Measurements from ENCODE around the gene PIK3CB.
"Not testable (repeated sequence)": the region's sequence is repeated elsewhere in the genome, so short reads cannot be mapped to it uniquely, and the experiment has no call there.

Gene PIK3CB

GRCh38 chr3:138846262-138846791, 11.6 kb upstream of the PIK3CB start:
- no peak for DNase-seq

GRCh38 chr3:138845771-138846173, 11.0 kb upstream of the PIK3CB start:
- no peak for DNase-seq

- no peak for DNase-seq
These were observed 10.5 kb upstream of the PIK3CB start for GRCh38 chr3:138845181-138845601.

- no peak for DNase-seq
These were observed 7.9 kb upstream of the PIK3CB start for GRCh38 chr3:138842483-138843188.

GRCh38 chr3:138838385-138838784, 3.7 kb upstream of the PIK3CB start:
- DNase-seq = not testable (repeated sequence)

GRCh38 chr3:138835846-138836245, 1.1 kb upstream of the PIK3CB start:
- DNase-seq = not testable (repeated sequence)

- no peak for DNase-seq
These were observed 649 bp upstream of the PIK3CB start for GRCh38 chr3:138835397-138835757.

GRCh38 chr3:138833899-138834595, 681 bp downstream of the PIK3CB start:
- no peak for DNase-seq

- DNase-seq = not testable (repeated sequence)
These were observed 2.2 kb downstream of the PIK3CB start for GRCh38 chr3:138832473-138833057.

- no peak for DNase-seq
These were observed 4.7 kb downstream of the PIK3CB start for GRCh38 chr3:138829886-138830510.

- DNase-seq = no peak
These were observed 5.6 kb downstream of the PIK3CB start for GRCh38 chr3:138829097-138829496.

- DNase-seq = no peak
These were observed 7.5 kb downstream of the PIK3CB start for GRCh38 chr3:138827222-138827621.

- DNase-seq = no peak
These were observed 9.4 kb downstream of the PIK3CB start for GRCh38 chr3:138825336-138825735.

GRCh38 chr3:138824114-138824506, 10.6 kb downstream of the PIK3CB start:
- no peak for DNase-seq

- not testable (repeated sequence) for DNase-seq
These were observed 14.3 kb downstream of the PIK3CB start for GRCh38 chr3:138820379-138820778.

- DNase-seq = no peak
These were observed 16.4 kb downstream of the PIK3CB start for GRCh38 chr3:138818185-138818860.

- DNase-seq = no peak
These were observed 17.0 kb downstream of the PIK3CB start for GRCh38 chr3:138817695-138818094.

GRCh38 chr3:138812806-138813205, 21.9 kb downstream of the PIK3CB start:
- no peak for DNase-seq

- DNase-seq = no peak
These were observed 25.1 kb downstream of the PIK3CB start for GRCh38 chr3:138809500-138810256.

- no peak for DNase-seq
These were observed 28.2 kb downstream of the PIK3CB start for GRCh38 chr3:138806376-138807080.

- DNase-seq = no peak
These were observed 31.6 kb downstream of the PIK3CB start for GRCh38 chr3:138803006-138803653.
